Lung (tissue), 12 donors: ENCODE measurements around the gene PPP1R27. TPM values are rescaled to one million over a fixed set of nuclear protein-coding genes. Genes with fewer than 3 reads are reported as not detected.

Source experiments
- ATAC-seq: fragments of 200-7000 bp; cut with Tn5 transposase; one replicate; pipeline ENCODE4 v1.9.1; 2020; ENCODE audit warnings: moderate number of reproducible peaks; ENCODE audit not compliant: insufficient read depth, low FRiP score
- DNase-seq, 3 donors: peaks; one replicate each; pipeline ENCODE4 v3.0.0-alpha.2; 2013 to 2017
- H3K27ac ChIP-seq, 2 donors: one replicate each; pipeline ENCODE4 v1.5.1; 2013; ENCODE audit warnings: mild to moderate bottlenecking in 2 of 2, moderate library complexity in 2 of 2, control low read depth in 1 of 2, inconsistent platforms in 1 of 2, low read depth in 1 of 2, low read length in 1 of 2
- H3K27me3 ChIP-seq, 3 donors: one replicate each; pipeline ENCODE4 v1.5.1; 2013; ENCODE audit warnings: low read length in 2 of 3; ENCODE audit not compliant: control insufficient read depth in 3 of 3, insufficient read depth in 3 of 3
- H3K36me3 ChIP-seq, 4 donors: one replicate each; pipeline ENCODE4 v1.5.1; 2013; ENCODE audit warnings: low read length in 4 of 4, mild to moderate bottlenecking in 1 of 4, moderate library complexity in 1 of 4; ENCODE audit not compliant: control insufficient read depth in 4 of 4, insufficient read depth in 4 of 4
- H3K4me1 ChIP-seq, 5 donors: one replicate each; pipeline ENCODE4 v1.5.1; 2013; ENCODE audit warnings: low read length in 5 of 5, mild to moderate bottlenecking in 2 of 5, moderate library complexity in 1 of 5; ENCODE audit not compliant: control insufficient read depth in 5 of 5, insufficient read depth in 5 of 5
- H3K4me3 ChIP-seq: one replicate; pipeline ENCODE4 v1.5.1; 2013; ENCODE audit warnings: mild to moderate bottlenecking, control low read depth, moderate library complexity
- H3K9ac ChIP-seq, 2 donors: one replicate each; pipeline ENCODE4 v1.5.1; 2013; ENCODE audit warnings: low read length in 2 of 2, control low read depth in 1 of 2; ENCODE audit not compliant: insufficient read depth in 1 of 2
- H3K9me3 ChIP-seq, 4 donors: one replicate each; pipeline ENCODE4 v1.5.1; 2013; ENCODE audit warnings: low read length in 3 of 4, mild to moderate bottlenecking in 1 of 4, moderate library complexity in 1 of 4; ENCODE audit not compliant: control insufficient read depth in 4 of 4, insufficient read depth in 3 of 4
- CTCF ChIP-seq: IDR thresholded peaks from 2 replicates; pipeline ENCODE4 v1.5.1; 2012; ENCODE audit warnings: mild to moderate bottlenecking; ENCODE audit errors: control extremely low read depth, extremely low read depth
- WGBS, 2 donors: extraction: QIAGEN DNeasy Blood & Tissue Kit; methylation state at CpG; one replicate each; pipeline ENCODE4 v1.1.7; 2013; 5-methylcytosine and 5-hydroxymethylcytosine counted together
- polyA plus RNA-seq, 2 donors: library from polyadenylated mRNA; stranded (reverse); fragments of 200-250 nt; gene quantifications; one replicate each; pipeline ENCODE4 v1.2.1, GENCODE V29; 2013
- total RNA-seq, 2 donors: library from RNA; depleted of rRNA in 1 of 2; stranded (reverse); fragments of >200 nt in 1 of 2; gene quantifications; one replicate each; pipeline ENCODE4 v1.2.1, GENCODE V29; 2014 to 2021
- donor health status: control.
- donor health status: control.
- donor health status: Bipolar disorder and iron deficiency.
- donor health status: healthy.
- donor health status: DM: yes; HTN: yes; CAD: no.

The PPP1R27 gene
- total and polyA plus RNA-seq, 4 donors = 0.13 TPM; not detected in 3

GRCh38 chr17:81807839-81808238 lies 27.0 kb downstream of the PPP1R27 start:
- TF ChIP-seq CTCF = no peak
- H3K4me3 ChIP-seq = no peak overlapping the region
- no peak for DNase-seq
- H3K9me3 ChIP-seq = peaks cover 0 to 6% (median 0%) of the 10 kb centered on the region in 4 donors
- H3K27me3 ChIP-seq = peaks cover 6 to 35% (median 10%) of the 10 kb centered on the region in 3 donors
- peaks cover 0 to 4% (median 0%) of the 10 kb centered on the region in 5 donors for H3K4me1 ChIP-seq
- WGBS, 2 donors = 68 to 70% methylated on average over 13 of the region's 13 CpGs
- no peak overlapping the region for H3K27ac ChIP-seq
- no peak for ATAC-seq
- no peaks in the 10 kb centered on the region for H3K36me3 ChIP-seq
- H3K9ac ChIP-seq = no peak overlapping the region

DNA sequence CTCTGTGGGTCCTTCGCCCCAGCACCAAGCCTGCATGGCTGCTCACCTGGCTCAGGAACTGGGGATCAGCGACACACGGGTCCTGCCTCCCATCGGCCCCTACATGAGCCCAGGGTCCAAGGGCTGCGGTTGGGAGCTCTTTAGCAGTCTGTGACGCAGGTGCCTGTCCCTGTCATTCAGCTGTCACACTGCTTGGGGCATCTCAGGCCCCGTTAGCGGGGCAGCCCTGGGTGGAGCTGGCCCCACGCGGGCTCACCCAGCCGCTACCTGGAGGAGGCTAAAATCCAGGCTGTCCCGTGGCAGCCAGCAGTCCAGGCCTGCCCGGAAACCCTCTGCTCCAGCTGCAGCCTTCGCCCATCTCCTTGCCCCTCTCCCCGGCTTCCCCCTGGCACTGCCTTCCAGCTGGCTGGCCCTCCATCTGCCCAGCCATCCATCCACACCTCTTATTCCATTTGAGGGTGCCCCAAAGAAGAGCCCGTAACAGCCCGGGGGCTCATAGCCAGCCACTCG lies 27.6 kb downstream of the PPP1R27 start:
- ATAC-seq (no peak), DNase-seq (no peak)
- no peaks in the 10 kb centered on the region for H3K36me3 ChIP-seq
- no peak for TF ChIP-seq CTCF
- WGBS, 2 donors = 53 to 58% methylated on average over 18 of the region's 18 CpGs
- H3K4me1 ChIP-seq = peaks cover 0 to 4% (median 0%) of the 10 kb centered on the region in 5 donors
- H3K9ac ChIP-seq = no peak overlapping the region
- H3K27ac ChIP-seq = no peak overlapping the region
- peaks cover 0 to 6% (median 0%) of the 10 kb centered on the region in 4 donors for H3K9me3 ChIP-seq
- H3K4me3 ChIP-seq = no peak overlapping the region
- H3K27me3 ChIP-seq = peaks cover 6 to 41% (median 16%) of the 10 kb centered on the region in 3 donors

DNA sequence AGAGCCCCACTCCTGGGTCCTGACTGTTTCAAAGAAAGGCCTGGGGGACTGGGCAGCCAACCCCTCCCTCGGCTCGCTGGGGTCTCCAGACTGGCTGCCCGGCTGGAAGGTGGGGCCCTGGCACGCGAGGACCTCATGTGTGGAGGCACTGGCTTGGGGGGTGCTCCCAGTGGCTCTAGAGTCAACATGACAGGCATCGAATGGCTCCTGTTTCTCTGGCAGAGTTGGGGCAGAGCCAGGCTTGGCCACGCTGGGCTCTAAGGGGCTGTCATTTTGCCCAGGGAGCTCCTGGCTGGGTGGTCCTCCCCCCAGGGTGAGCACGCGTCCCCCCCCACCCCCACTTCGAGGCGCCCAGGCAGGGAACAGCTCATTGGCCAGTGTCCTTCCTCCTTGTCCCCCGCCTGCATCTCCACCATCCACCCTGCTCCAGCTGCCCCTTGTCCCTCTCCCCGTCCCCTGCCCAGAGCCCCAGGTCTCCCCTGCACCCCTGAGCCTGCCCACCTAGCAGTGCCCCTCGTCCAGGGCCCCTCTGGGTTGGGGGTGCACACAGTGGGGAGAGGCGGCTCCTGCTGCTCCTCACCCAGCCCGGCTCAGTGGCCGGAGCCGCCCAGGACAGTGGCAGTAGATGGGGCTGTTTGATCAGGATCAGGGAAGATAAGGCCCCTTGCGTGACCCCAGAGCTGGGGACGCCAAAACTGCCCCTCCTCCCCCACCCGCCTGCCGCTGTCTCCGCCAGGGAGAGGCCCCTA lies 28.2 kb downstream of the PPP1R27 start:
- WGBS, 2 donors = 25 to 33% methylated on average over 21 to 23 of the region's 23 CpGs
- ATAC-seq = no peak

More for the DNA sequence above, 28.2 kb downstream of the PPP1R27 start:
- Histone ChIP-seq H3K4me3 (no peak overlapping the region), H3K27me3 (peaks cover 6 to 47% (median 21%) of the 10 kb centered on the region in 3 donors), H3K36me3 (no peaks in the 10 kb centered on the region), H3K27ac (no peak overlapping the region), H3K9ac (no peak overlapping the region), H3K9me3 (peaks cover 0 to 6% (median 0%) of the 10 kb centered on the region in 4 donors), H3K4me1 (peaks cover 0 to 4% (median 0%) of the 10 kb centered on the region in 5 donors)
- DNase-seq = no peak
- TF ChIP-seq CTCF = no peak
